Cardiac muscle cell (in vitro differentiated cells and primary cell): Measurements from ENCODE around the gene SINHCAF. TPM values are rescaled to one million over a fixed set of nuclear protein-coding genes. Genes with fewer than 3 reads are reported as not detected.
"Not testable (repeated sequence)": the region's sequence is repeated elsewhere in the genome, so short reads cannot be mapped to it uniquely, and the experiment has no call there.

Experiments
- DNase-seq, 2 donors: peaks; one replicate each; pipeline versions ENCODE4 v3.0.0 to v3.0.0-alpha.2; 2010 to 2017; ENCODE audit warnings: low read depth in 1 of 2, low spot score in 1 of 2
- H3K27ac ChIP-seq: fragments of 200-600 bp; sonication (generic); 2 replicates; pipeline ENCODE4 v1.5.1; 2016
- H3K27me3 ChIP-seq: fragments of 200-600 bp; sonication (generic); 2 replicates; pipeline ENCODE4 v1.6.0; 2016; ENCODE audit warnings: control low read depth
- H3K36me3 ChIP-seq: fragments of 200-600 bp; sonication (generic); 2 replicates; pipeline ENCODE4 v1.5.1; 2016; ENCODE audit warnings: control low read depth
- H3K4me1 ChIP-seq: fragments of 200-600 bp; sonication (generic); 2 replicates; pipeline ENCODE4 v1.8.1; 2017; ENCODE audit warnings: low read depth, mild to moderate bottlenecking, mixed run types
- H3K4me3 ChIP-seq: fragments of 200-600 bp; sonication (generic); 2 replicates; pipeline ENCODE4 v1.5.1; 2016; ENCODE audit warnings: mild to moderate bottlenecking
- H3K9me3 ChIP-seq: fragments of 200-600 bp; sonication (generic); 2 replicates; pipeline ENCODE4 v1.5.1; 2017; ENCODE audit warnings: low read depth, mild to moderate bottlenecking, control low read depth
- polyA plus RNA-seq: library from polyadenylated mRNA; unstranded; fragments of >200 nt; fragmentation: Nextera tagmentation; extraction: Ambion mirVana; gene quantifications from 2 replicates; pipeline ENCODE4 v1.2.1, GENCODE V29; 2016
- total RNA-seq: library from RNA; depleted of rRNA; stranded (reverse); fragments of >200 nt; gene quantifications from 2 replicates; pipeline ENCODE4 v1.2.3, GENCODE V29; 2016
- TF ChIP-seq, protein P1 (sequence below): IDR thresholded peaks from 2 replicates; pipeline ENCODE4 v1.5.1; 2012; ENCODE audit warnings: low read depth, mild to moderate bottlenecking, low read length

SINHCAF gene
- total and polyA plus RNA-seq, 2 experiments from 2014 or later: 102 to 176 TPM

DNA sequence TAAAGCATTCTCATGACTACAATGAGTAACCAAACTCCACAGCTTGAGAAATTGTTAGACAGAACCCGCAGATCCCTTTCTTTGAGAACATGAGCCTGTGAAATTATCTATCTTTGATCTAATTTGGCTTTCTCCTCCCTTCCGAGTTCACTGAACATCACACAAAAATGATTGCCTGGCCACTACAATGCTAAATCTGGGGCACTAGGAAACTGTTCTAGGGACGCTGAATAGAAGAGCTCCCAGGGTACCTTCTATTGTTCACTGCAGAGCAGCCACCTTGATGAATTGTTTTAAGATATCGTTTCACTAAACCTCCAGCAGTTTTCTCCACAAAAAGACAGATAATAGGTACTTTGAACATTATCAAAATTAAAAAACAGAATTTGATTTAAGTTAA lies 47.5 kb downstream of the SINHCAF start:
- TF ChIP-seq, protein P1, sequence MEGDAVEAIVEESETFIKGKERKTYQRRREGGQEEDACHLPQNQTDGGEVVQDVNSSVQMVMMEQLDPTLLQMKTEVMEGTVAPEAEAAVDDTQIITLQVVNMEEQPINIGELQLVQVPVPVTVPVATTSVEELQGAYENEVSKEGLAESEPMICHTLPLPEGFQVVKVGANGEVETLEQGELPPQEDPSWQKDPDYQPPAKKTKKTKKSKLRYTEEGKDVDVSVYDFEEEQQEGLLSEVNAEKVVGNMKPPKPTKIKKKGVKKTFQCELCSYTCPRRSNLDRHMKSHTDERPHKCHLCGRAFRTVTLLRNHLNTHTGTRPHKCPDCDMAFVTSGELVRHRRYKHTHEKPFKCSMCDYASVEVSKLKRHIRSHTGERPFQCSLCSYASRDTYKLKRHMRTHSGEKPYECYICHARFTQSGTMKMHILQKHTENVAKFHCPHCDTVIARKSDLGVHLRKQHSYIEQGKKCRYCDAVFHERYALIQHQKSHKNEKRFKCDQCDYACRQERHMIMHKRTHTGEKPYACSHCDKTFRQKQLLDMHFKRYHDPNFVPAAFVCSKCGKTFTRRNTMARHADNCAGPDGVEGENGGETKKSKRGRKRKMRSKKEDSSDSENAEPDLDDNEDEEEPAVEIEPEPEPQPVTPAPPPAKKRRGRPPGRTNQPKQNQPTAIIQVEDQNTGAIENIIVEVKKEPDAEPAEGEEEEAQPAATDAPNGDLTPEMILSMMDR: no peak
- Histone ChIP-seq H3K4me3 (no peak overlapping the region), H3K27ac (peak overlapping the region; percentile 30), H3K4me1 (no peaks in the 10 kb centered on the region), H3K9me3 (no peaks in the 10 kb centered on the region), H3K27me3 (no peaks in the 10 kb centered on the region), H3K36me3 (peaks cover 14% of the 10 kb centered on the region)
- no peak for DNase-seq

DNA sequence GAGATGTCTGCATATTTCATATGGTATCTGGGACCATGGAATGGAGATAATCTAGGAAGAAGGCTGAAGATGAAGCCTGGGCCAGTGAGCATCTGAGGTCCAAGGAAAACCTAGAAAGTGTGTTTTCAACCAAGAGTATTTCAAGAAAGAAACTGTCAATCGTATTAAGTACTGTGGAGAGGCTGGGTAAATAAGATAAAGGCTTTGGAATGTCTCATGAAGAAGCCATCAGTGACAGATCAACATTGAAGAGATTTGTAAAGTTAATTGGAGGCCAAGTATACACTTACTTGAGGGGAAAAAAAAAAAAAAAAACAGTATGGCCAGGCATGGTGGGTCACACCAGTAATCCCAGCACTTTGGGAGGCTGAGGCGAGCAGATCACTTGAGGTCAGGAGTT lies 48.9 kb downstream of the SINHCAF start:
- Histone ChIP-seq H3K4me1 (no peaks in the 10 kb centered on the region), H3K4me3 (no peak overlapping the region), H3K27me3 (no peaks in the 10 kb centered on the region), H3K27ac (no peak overlapping the region), H3K36me3 (peaks cover under 1% of the 10 kb centered on the region), H3K9me3 (no peaks in the 10 kb centered on the region)
- no peak for DNase-seq
- TF ChIP-seq, protein P1: no peak

DNA sequence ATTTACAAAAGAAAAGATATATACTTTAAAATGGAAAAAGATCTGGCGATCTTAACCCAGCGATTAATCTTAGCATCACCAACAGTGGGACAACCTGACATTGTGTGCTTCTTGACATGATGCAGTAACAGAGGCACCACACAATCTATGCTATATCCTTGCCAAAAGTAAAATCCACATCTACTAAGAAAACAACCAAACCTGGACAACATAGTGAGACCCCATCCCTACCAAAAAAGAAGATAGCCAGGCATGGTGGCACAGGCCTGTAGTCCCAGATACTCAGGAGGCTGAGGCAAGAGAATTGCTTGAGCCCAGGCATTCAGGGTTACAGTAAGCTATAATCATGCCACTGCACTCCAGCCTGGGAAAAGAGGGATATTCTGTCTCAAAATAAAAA lies 50.5 kb downstream of the SINHCAF start:
- TF ChIP-seq, protein P1: no peak
- no peaks in the 10 kb centered on the region for H3K36me3 ChIP-seq
- H3K27me3 ChIP-seq: no peaks in the 10 kb centered on the region
- H3K27ac ChIP-seq: no peak overlapping the region
- DNase-seq: no peak
- H3K4me3 ChIP-seq: no peak overlapping the region
- no peaks in the 10 kb centered on the region for H3K9me3 ChIP-seq
- no peaks in the 10 kb centered on the region for H3K4me1 ChIP-seq

DNA sequence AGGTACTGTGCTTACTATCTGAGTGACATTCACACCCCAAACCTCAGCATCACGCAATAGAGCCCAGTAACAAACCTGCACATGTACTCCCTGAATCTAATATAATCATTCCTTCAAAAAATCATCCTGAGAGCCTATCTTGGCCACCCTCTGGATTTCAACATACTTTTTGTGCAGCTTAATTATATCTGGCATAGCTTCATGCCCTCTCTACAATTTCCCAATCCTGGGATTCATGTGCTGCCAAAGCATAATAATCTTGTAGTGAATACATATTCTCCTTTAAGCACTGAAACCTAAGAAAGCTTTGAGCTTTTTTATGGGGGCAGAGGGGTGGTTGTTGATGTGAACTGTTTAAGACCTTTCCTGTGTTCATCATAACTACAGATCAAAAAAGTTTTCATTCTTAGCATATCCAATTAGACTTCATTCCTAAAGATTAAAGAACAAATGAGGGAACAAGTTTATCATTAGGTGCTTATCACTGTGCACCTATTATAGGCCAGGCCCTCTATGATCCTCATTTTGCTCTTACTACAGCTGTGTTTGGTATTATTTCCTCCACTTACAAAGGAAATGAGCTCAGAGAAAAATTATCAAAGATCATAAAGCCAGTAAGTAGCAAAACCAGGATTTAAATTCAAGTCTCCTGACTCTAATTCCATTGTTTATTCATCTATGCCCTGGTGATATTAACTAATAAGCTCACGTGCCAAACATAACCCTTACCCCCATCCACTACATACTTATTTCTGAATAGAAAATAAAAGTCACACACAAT lies 51.2 kb downstream of the SINHCAF start:
- peak in 1 of 2 donors; percentile 29 for DNase-seq
- no peak overlapping the region for H3K4me3 ChIP-seq
- TF ChIP-seq, protein P1: no peak
- H3K9me3 ChIP-seq: no peaks in the 10 kb centered on the region
- H3K36me3 ChIP-seq: no peaks in the 10 kb centered on the region
- no peaks in the 10 kb centered on the region for H3K4me1 ChIP-seq
- H3K27me3 ChIP-seq: no peaks in the 10 kb centered on the region
- no peak overlapping the region for H3K27ac ChIP-seq

DNA sequence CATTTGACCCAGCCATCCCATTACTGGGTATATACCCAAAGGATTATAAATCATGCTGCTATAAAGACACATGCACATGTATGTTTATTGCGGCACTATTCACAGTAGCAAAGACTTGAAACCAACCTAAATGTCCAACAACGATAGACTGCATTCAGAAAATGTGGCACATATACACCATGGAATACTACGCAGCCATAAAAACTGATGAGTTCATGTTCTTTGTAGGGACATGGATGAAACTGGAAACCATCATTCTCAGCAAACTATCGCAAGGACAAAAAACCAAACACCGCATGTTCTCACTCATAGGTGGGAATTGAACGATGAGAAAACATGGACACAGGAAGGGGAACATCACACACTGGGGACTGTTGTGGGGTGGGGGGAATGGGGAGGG lies 52.2 kb downstream of the SINHCAF start:
- DNase-seq, H3K36me3 ChIP-seq, H3K4me1 ChIP-seq, H3K4me3 ChIP-seq, H3K9me3 ChIP-seq, H3K27me3 ChIP-seq, H3K27ac ChIP-seq: not testable (repeated sequence)

DNA sequence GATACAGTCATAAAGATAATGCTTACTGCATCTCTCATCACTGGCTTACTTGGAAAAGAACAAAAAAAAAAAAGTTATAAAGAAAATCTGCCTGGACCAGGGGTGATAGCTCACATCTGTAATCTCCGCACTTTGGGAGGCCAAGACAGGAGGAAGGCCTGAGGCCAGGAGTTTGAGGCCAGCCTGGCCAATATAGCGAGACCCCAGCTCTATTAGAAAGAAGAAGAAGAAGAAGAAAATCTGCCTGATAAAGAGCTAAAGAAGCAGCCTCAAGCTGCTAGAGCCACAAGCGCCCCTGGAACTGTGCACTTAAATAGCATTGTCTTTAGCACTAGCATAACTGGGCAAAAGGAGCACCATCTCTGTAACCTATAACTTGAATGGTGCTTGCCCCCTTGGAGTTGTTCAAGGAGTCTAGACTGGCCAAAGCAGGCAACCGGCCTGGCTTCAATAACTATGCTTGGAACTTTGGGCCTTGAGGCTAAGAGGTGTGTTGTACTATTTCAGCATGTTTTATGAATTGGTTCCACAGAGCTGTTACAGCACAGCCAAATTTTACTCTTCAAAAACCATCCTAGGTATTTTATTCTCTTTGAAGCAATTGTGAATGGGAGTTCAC lies 53.2 kb downstream of the SINHCAF start:
- H3K27me3 ChIP-seq: no peaks in the 10 kb centered on the region
- no peaks in the 10 kb centered on the region for H3K9me3 ChIP-seq
- H3K36me3 ChIP-seq: no peaks in the 10 kb centered on the region
- TF ChIP-seq, protein P1: no peak
- H3K27ac ChIP-seq: peak overlapping the region; percentile 36
- H3K4me3 ChIP-seq: no peak overlapping the region
- DNase-seq: no peak
- no peaks in the 10 kb centered on the region for H3K4me1 ChIP-seq
